GM23338 (cell line): ENCODE measurements around the gene BCHE. TPM values are rescaled to one million over a fixed set of nuclear protein-coding genes. Genes with fewer than 3 reads are reported as not detected.

Experiments used
- CREB1 ChIP-seq: fragments of 250-450 bp; sonication (Bioruptor Pico); IDR thresholded peaks from 2 replicates; pipeline ENCODE4 v1.5.0; 2020; ENCODE audit warnings: low read depth, mild to moderate bottlenecking, moderate library complexity
- STAT1 ChIP-seq: IDR thresholded peaks from one replicate; pipeline ENCODE4 v1.6.1; 2016; ENCODE audit warnings: antibody characterized with exemption; ENCODE audit not compliant: unreplicated experiment
- polyA plus RNA-seq: library from polyadenylated mRNA; unstranded; fragments of >200 nt; fragmentation: Nextera tagmentation; extraction: Ambion mirVana; gene quantifications from 2 replicates; pipeline ENCODE4 v1.2.1, GENCODE V29; 2016
- total RNA-seq: library from RNA; depleted of rRNA; stranded (reverse); fragments of >200 nt; shearing (Covaris generic); gene quantifications from 2 replicates; pipeline ENCODE4 v1.2.3, GENCODE V29; 2014
- TF ChIP-seq, protein P1 (sequence below): fragments of 250-450 bp; sonication (Bioruptor Pico); IDR thresholded peaks from 2 replicates; pipeline ENCODE4 v1.5.0; 2020; ENCODE audit warnings: mild to moderate bottlenecking, moderate library complexity
- TF ChIP-seq, protein P2 (sequence below): IDR thresholded peaks from 2 replicates; pipeline ENCODE4 v1.6.1; 2016; ENCODE audit warnings: antibody characterized with exemption
- TF ChIP-seq, protein P3 (sequence below): IDR thresholded peaks from one replicate; pipeline ENCODE4 v1.6.1; 2018; ENCODE audit warnings: antibody characterized with exemption; ENCODE audit not compliant: unreplicated experiment

Gene BCHE
- total and polyA plus RNA-seq, 2 experiments from 2014 or later, result 0.73 to 1.1 TPM

DNA sequence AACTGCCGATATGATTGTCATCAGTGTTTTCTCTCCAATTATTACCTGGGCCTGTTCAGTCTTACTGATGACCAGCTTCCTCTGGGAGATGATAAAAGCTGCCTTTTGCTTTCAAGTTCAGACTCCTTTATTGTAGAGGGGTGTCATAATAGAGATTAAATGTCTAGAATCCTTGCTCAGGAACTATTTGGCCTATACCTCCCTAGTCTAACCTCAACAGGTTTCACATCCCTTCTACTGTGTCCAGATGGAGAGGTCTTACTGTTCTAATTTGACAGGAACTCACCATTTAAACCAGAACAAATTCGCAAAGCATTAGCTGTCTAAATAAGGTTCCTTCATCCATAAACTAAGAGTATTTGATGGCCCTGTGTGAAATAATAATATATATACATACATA is 88.0 kb downstream of the BCHE start (continued):
- TF ChIP-seq, protein P1, sequence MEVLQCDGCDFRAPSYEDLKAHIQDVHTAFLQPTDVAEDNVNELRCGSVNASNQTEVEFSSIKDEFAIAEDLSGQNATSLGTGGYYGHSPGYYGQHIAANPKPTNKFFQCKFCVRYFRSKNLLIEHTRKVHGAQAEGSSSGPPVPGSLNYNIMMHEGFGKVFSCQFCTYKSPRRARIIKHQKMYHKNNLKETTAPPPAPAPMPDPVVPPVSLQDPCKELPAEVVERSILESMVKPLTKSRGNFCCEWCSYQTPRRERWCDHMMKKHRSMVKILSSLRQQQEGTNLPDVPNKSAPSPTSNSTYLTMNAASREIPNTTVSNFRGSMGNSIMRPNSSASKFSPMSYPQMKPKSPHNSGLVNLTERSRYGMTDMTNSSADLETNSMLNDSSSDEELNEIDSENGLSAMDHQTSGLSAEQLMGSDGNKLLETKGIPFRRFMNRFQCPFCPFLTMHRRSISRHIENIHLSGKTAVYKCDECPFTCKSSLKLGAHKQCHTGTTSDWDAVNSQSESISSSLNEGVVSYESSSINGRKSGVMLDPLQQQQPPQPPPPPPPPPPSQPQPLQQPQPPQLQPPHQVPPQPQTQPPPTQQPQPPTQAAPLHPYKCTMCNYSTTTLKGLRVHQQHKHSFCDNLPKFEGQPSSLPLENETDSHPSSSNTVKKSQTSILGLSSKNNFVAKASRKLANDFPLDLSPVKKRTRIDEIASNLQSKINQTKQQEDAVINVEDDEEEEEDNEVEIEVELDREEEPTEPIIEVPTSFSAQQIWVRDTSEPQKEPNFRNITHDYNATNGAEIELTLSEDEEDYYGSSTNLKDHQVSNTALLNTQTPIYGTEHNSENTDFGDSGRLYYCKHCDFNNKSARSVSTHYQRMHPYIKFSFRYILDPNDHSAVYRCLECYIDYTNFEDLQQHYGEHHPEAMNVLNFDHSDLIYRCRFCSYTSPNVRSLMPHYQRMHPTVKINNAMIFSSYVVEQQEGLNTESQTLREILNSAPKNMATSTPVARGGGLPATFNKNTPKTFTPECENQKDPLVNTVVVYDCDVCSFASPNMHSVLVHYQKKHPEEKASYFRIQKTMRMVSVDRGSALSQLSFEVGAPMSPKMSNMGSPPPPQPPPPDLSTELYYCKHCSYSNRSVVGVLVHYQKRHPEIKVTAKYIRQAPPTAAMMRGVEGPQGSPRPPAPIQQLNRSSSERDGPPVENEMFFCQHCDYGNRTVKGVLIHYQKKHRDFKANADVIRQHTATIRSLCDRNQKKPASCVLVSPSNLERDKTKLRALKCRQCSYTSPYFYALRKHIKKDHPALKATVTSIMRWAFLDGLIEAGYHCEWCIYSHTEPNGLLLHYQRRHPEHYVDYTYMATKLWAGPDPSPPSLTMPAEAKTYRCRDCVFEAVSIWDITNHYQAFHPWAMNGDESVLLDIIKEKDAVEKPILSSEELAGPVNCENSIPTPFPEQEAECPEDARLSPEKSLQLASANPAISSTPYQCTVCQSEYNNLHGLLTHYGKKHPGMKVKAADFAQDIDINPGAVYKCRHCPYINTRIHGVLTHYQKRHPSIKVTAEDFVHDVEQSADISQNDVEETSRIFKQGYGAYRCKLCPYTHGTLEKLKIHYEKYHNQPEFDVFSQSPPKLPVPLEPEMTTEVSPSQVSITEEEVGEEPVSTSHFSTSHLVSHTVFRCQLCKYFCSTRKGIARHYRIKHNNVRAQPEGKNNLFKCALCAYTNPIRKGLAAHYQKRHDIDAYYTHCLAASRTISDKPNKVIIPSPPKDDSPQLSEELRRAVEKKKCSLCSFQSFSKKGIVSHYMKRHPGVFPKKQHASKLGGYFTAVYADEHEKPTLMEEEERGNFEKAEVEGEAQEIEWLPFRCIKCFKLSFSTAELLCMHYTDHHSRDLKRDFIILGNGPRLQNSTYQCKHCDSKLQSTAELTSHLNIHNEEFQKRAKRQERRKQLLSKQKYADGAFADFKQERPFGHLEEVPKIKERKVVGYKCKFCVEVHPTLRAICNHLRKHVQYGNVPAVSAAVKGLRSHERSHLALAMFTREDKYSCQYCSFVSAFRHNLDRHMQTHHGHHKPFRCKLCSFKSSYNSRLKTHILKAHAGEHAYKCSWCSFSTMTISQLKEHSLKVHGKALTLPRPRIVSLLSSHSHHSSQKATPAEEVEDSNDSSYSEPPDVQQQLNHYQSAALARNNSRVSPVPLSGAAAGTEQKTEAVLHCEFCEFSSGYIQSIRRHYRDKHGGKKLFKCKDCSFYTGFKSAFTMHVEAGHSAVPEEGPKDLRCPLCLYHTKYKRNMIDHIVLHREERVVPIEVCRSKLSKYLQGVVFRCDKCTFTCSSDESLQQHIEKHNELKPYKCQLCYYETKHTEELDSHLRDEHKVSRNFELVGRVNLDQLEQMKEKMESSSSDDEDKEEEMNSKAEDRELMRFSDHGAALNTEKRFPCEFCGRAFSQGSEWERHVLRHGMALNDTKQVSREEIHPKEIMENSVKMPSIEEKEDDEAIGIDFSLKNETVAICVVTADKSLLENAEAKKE (CRISPR knock-in tag), result no peak
- TF ChIP-seq, protein P2, sequence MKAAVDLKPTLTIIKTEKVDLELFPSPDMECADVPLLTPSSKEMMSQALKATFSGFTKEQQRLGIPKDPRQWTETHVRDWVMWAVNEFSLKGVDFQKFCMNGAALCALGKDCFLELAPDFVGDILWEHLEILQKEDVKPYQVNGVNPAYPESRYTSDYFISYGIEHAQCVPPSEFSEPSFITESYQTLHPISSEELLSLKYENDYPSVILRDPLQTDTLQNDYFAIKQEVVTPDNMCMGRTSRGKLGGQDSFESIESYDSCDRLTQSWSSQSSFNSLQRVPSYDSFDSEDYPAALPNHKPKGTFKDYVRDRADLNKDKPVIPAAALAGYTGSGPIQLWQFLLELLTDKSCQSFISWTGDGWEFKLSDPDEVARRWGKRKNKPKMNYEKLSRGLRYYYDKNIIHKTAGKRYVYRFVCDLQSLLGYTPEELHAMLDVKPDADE, result no peak
- TF ChIP-seq CREB1 (CRISPR knock-in tag), result no peak
- TF ChIP-seq, protein P3, sequence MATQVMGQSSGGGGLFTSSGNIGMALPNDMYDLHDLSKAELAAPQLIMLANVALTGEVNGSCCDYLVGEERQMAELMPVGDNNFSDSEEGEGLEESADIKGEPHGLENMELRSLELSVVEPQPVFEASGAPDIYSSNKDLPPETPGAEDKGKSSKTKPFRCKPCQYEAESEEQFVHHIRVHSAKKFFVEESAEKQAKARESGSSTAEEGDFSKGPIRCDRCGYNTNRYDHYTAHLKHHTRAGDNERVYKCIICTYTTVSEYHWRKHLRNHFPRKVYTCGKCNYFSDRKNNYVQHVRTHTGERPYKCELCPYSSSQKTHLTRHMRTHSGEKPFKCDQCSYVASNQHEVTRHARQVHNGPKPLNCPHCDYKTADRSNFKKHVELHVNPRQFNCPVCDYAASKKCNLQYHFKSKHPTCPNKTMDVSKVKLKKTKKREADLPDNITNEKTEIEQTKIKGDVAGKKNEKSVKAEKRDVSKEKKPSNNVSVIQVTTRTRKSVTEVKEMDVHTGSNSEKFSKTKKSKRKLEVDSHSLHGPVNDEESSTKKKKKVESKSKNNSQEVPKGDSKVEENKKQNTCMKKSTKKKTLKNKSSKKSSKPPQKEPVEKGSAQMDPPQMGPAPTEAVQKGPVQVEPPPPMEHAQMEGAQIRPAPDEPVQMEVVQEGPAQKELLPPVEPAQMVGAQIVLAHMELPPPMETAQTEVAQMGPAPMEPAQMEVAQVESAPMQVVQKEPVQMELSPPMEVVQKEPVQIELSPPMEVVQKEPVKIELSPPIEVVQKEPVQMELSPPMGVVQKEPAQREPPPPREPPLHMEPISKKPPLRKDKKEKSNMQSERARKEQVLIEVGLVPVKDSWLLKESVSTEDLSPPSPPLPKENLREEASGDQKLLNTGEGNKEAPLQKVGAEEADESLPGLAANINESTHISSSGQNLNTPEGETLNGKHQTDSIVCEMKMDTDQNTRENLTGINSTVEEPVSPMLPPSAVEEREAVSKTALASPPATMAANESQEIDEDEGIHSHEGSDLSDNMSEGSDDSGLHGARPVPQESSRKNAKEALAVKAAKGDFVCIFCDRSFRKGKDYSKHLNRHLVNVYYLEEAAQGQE, result no peak
- TF ChIP-seq STAT1, result no peak
